GM19240 (cell line): ENCODE data around the gene DGKB.

ENCODE experiments used
- DNase-seq: peaks from one replicate; pipeline ENCODE4 v3.0.0; 2011; ENCODE audit warnings: low spot score; ENCODE audit not compliant: insufficient read length

The DGKB gene

GRCh38 chr7:14825912-14826311 is 76.6 kb downstream of the DGKB start:
- no peak for DNase-seq

GRCh38 chr7:14822481-14822854 is 80.1 kb downstream of the DGKB start:
- DNase-seq: no peak

GRCh38 chr7:14821757-14822480 is 80.6 kb downstream of the DGKB start:
- DNase-seq: no peak

GRCh38 chr7:14818871-14819270 is 83.7 kb downstream of the DGKB start:
- DNase-seq: no peak

GRCh38 chr7:14817829-14818614 is 84.5 kb downstream of the DGKB start:
- no peak for DNase-seq

DNA sequence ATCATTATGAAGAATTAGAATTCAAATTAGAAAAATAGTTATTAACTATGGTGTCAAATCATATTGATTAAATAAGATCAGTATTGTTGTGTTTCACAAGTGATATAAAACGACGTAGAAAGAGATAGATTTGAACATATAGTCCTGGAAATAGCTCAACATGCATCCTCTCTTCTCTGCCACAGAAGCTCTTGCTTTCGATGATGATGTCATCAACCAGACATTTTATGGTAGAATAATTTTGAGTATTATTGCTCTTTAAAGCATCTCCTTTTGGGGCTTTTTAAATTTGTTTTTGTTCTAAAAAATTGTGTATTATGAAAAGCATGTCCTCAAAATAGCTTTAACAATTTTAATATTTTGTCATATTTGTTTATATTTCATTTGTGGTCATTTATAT is 95.0 kb downstream of the DGKB start:
- no peak for DNase-seq

GRCh38 chr7:14806891-14807290 is 95.7 kb downstream of the DGKB start:
- DNase-seq: no peak

DNA sequence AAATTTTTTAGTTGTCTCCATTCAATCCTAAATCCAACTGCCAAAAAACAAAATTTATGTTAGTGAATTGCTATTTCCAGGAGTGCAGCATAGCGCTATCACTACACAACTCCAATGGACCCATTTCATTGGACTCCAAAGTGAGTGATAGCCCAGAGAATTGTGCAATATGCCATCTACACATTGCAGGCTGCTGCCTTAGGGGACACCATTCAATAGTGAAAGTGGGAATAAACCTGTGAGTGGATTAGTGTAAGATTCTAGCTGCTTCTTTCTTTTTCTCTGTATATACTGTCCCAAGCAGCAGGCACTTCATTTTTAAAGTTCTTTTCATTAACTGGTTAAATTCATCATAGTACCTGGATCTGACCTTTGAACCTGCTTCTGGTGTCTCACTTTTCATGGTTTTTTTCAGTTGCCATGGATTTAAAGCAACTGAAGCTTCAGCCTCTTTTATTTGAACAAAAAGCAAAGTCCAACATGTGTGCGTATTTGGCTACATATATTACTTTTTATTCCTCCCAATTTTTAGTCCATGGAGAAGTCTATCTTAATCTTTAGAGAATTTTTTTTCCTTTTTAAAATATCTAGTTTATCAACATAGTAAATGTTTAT is 97.3 kb downstream of the DGKB start:
- no peak for DNase-seq

DNA sequence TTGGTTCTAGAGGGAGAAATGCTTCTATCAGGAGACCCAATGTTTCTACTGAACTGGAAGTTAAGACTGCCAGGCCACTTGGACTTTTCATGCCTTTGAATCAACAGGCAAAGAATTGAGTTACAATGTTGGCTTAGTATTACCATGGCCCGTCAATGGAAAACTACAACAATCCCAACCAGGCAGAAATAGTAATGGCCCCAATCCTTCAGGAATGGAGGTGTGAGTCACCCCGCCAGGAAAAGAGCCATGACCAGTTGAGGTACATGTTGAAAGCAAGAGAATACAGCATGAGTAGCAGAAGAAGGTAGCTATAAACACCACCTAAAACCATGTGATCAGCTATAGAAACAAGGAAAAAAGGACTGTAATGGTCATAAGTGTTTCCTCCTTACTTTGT is 101.9 kb downstream of the DGKB start:
- DNase-seq: no peak

DNA sequence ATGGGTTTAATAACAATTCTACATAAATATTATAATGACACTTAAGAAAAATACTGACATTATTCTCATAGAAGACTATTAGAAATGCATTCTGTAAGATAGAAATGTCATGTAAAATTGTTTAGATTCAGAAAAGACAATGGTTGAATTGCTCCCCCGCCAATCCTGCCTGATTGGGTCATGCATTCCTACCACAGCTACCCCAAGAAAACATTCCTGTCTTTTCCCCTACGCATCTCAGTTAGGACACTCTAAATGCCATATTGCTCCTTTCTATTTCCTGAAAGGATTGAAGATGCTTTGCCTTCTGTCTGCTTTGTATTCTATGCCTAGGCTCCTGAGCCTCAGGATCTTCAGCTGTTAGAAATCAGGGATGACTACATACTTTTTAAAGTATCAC is 109.4 kb downstream of the DGKB start:
- DNase-seq: no peak

- DNase-seq: no peak
Observed at GRCh38 chr7:14787551-14787950, 115.0 kb downstream of the DGKB start.

DNA sequence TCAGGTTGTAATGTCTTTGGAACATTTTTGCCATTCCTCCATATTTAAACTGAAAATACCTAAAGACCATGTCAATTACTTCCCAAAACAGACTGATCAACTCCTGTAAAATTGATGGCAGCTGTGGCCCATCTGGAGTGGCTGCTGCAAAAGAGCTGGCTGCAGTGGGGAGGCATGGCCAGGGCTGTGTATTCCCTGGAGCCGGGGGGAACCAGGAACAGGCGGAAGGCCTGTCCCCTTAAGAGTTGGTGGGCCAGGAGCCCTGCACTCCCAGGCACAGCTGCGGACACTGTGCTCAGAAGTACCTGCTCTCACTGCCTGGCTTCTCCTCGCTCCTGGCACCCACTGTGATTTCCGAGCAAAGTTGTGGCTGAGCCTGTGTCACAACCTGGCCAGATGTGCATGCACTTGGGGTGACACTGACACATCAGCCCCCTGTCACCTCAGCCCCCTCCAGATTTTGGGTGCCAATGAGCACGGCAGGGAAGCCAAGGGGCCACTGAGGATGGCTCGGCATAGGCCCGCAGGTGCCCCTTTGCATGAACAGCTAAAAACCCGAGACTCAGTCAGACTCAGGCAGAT is 116.1 kb downstream of the DGKB start:
- no peak for DNase-seq

GRCh38 chr7:14777806-14778205 is 124.7 kb downstream of the DGKB start:
- DNase-seq: no peak

DNA sequence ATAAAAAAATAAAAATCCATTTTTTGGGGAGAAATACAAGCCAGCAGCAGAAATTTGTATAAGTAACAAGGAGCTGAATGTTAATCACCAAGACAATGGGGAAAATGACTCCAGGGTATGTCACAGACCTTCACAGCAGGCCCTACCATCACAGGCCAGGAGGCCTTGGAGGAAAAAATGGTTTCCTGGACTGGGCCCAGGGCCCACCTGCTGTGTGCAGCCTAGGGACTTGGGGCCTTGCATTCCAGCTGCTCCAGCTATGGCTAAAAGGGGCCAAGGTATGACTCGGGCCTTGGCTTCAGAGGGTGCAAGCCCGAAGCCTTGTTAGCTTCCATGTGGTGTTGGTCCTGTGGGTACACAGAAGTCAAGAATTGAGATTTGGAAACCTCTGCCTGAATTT is 126.3 kb downstream of the DGKB start:
- no peak for DNase-seq

- DNase-seq: no peak
Observed at GRCh38 chr7:14773729-14774271, 128.8 kb downstream of the DGKB start.

GRCh38 chr7:14770614-14771013 is 131.9 kb downstream of the DGKB start:
- no peak for DNase-seq

- DNase-seq: no peak
Observed at GRCh38 chr7:14769261-14769660, 133.3 kb downstream of the DGKB start.

- no peak for DNase-seq
Observed at GRCh38 chr7:14767716-14768425, 134.7 kb downstream of the DGKB start.

DNA sequence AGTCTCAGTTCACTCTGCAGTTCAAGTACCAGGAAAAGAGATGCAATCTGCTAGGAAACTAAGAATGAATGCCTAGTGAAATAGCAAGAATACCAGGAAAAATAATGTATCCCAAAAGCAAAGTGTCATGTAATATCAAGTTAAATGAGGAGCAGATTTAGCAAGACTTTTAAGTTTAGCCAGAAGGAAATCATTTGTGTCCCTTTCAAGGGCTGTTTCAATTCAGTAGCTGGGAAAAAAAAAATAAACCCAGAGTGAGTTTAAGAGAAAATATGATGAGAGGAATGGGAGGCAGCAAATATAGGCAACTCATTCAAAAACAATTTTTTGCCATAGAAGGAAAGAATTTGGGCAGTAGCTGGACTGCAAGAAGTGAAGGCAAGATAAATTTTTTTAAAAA is 135.8 kb downstream of the DGKB start:
- no peak for DNase-seq

DNA sequence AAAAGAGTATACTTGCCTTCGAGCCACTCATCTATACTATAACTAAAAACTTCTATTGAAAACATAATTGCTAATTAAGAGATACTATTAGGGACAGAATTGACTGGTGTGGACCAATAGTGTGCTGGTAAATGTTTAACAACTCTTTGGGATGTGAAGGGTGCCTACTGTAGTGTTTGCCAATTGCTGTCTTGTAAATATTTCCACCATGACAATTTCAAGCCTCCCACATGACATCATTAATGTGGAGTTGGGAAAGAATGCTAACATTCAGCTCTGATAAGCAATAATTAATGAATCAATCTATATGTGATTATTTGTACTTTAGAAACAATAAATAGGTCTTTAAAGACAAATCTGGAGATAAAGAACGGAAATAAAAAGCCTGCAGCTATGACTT is 136.8 kb downstream of the DGKB start:
- DNase-seq: no peak

GRCh38 chr7:14762561-14762960 is 140.0 kb downstream of the DGKB start:
- no peak for DNase-seq
